HG03457 (cell line): ENCODE data around the gene SLC6A3.
"Not testable (repeated sequence)": the region's sequence is repeated elsewhere in the genome, so short reads cannot be mapped to it uniquely, and the experiment has no call there.

Experiments used
- ATAC-seq: cut with Tn5 transposase; IDR thresholded peaks from one replicate; pipeline ENCODE4 v1.9.1; 2021; ENCODE audit warnings: moderate number of reproducible peaks; ENCODE audit not compliant: unreplicated experiment

Gene SLC6A3

DNA sequence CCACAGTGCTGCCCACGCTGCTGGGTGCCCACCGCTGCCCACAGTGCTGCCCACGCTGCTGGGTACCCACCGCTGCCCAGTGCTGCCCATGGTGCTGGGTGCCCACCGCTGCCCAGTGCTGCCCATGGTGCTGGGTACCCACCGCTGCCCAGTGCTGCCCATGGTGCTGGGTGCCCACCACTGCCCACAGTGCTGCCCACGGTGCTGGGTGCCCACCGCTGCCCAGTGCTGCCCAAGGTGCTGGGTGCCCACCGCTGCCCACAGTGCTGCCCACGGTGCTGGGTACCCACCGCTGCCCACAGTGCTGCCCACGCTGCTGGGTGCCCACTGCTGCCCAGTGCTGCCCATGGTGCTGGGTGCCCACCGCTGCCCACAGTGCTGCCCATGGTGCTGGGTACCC lies 22.7 kb downstream of the SLC6A3 start:
- not testable (repeated sequence) for ATAC-seq

DNA sequence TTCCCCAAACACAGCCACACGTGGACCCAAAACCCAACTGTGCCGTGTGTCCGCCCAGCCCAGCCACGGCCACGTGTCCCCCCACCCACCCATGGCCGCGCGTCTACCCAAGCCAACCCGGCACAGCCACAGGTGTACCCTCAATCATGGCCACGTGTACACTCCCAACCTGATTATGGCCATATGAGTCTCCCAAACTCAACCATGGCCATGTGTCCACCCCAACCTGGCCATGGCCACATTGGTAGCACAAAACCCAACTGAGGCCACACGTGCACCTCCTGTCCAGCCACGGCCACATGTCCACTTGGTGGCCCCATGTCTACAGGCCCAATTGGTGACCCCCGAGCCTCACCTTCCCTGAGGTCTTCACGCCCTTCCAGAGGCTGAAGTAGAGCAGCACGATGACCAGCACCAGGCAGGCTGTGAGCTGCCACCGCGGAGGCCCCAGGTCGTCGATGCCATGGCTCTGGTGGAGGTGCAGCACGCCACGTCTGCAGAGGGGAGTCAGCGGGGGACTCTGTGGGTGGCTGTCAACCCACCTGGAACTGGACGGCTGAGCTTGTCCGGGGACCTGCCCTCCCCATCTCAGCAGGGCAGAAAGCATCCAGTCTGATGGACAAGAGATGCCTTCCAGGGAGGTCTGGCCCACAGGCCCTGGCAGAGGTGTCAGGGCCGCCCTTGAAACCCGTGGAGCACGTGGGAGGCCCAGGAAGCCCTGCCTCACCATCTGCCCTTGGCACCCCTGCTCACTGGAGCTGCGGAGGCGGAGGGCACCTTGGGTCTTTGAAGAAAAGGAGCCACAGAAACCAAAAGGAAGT lies 23.5 kb downstream of the SLC6A3 start:
- no peak for ATAC-seq

DNA sequence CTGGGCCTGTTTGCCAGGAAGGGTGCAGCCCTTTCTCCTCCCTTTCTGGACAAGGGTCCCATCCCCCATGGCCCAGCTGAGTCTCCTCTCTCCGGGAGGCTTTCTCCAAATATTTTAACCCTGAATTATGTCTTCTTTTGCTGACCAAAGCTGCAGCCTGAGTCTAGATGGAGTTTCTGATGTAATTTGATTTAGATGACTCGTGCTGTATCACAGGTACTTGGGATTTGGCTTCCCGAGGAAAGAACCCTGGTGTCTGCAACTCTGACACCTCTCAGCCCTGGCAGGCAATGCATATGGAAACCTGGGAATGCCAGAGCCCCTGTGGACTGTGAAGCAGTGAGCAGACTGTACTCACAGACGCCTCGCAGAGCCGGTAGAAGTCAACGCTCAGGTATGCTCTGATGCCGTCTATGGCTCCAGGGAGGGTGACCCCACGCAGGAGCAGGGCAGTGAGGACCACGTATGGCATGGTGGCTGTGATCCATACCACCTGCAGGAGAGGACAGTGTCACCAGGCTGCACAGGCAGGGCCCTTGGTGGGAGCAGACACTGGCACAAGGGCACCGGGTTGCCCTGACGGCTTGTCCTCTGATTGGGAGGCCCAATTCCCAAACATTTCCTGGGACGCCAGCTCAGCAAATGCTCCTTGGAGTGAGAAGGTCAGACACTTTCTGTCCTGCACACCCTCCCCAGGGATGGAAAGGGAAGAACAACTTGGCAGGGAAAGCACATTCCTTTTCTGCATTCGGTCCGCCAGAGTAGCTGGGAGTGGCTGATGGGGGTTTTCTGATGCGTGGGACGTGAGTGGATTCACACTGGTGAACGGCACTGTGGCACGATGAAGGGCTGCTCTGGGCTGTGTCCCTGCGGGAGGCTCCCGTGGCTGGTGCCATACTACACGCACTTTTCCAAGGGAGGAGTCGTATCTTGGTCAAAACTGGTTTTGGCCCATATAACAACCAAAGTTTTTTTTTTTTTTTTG lies 24.7 kb downstream of the SLC6A3 start:
- no peak for ATAC-seq

DNA sequence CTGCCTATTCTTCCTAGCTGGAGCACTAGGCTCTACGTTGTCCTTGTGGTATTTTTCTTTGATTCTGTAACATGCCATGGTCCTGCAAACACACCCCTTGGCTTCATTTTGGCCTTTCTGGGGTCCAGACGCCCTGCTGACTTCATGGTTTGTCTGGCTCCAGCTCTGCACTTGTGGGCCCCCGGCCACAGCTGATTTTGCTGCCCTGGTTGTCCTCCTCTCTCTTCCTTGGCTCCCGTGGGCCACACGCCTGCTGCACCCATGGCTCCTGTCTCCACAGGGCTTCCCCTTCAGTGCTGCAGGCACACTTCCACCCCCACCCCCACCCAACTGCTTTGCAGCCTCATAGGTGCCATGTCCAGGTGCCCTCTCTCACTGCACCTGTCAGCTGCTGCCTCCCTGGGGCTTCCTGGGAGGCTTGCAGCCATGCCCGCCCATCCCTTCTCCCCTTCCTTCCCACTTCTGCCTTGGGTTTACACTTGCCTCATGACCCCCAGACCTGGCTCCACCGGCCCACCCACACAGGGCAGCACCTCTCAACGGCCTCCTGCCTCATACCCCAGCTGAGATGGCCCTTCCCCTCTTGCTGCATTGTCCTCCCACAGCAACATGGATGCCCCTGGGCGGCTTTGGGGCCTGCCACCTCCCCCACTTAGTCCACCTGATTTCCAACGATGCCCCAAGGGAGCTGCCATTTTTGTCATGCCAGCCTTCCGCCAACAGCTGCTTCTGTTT lies 25.6 kb downstream of the SLC6A3 start:
- ATAC-seq = no peak

DNA sequence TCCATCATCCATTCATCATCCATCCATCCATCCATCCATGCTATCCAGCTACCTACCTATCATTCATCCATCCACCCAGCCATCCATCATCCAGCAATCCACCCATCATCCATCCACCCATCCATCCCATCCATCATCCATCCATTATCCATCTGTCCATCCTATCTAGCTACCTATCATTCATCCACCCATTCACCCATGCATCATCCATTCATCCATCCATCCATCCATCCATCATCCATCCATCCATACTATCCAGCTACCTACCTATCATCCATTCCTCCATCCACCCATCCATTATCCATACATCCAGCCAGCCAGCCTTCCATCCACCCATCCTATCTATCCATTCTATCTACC lies 26.3 kb downstream of the SLC6A3 start:
- no peak for ATAC-seq

DNA sequence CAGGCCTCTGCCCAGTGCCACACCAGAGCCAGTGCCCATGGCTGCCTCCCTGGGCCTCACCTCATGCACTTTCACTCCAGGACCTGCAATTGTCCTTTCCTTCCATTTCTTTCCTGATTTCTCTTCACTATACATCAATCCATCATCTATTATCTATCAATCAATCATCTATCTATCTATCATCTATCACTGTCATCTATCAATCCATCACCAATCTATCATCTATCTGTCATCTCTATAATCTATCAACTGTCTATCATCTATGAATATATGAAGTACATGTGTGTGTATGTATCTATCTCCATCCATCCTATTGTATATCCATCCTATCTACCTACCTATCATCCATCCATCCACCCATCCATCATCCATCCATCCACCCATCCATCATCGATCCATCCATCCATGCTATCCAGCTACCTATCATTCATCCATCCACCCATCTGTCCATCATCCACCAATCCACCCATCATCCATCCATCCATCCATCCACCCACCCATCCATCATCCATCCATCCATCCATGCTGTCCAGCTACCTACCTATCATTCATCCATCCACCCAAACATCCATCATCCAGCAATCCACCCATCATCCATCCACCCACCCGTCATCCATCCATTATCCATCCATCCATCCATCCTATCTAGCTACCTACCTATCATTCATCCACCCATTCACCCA lies 26.9 kb downstream of the SLC6A3 start:
- ATAC-seq = no peak

DNA sequence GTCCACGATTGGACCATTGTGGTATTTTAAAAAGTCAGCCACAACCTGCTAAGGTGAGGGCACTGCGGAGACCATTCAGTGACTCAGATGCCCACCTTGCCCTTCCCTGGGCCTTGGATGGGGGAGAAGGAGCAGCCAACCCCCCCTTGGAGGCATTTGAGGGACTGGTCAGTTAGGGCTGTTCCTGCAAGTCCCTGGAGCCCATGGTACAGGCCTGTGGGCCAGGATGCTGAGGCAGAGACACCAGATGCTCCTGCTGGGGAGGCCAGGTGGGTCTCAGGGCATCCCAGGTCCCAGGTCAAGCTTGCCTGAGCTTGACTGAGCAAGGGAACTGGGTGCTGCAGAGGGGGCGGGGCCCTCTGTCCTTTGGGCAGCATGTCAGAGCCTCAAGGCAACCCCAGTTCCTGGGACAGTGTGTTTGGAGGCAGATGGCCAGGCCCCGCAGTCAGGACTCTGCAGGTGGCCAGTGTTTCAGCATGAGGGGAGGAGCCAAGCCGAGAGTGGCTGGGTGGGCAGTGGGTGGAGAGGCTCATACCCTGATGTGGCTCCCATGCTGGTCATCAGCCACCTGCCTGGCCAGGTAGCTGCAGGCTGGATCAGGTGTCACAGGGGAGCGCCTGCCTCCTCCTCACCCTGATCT lies 27.5 kb downstream of the SLC6A3 start:
- no peak for ATAC-seq

DNA sequence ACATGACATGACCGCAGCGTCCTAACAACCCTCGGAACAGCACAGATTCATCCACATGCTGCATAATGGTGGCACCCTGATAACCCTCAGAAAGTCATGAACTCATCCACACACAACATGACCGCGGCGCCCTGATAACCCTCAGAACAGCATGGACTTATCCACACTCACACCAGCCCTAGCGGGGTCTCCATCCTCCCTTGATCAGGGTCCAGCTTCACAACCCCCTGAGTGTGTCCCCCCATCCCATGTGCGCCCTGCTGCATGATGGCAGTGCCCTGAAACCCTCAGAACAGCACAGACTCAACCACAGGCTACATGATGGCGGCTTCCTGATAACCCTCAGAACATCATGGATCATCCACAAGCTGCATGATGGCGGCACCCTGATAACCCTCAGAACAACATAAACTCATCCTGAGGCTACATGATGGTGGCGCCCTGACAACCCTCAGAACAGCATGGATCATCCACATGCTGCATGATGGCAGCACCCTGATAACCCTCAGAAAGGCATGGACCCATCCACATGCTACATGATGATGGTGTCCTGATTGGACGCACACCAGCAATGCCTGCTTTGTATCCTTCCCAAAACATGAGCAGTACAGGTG lies 28.3 kb downstream of the SLC6A3 start:
- no peak for ATAC-seq

DNA sequence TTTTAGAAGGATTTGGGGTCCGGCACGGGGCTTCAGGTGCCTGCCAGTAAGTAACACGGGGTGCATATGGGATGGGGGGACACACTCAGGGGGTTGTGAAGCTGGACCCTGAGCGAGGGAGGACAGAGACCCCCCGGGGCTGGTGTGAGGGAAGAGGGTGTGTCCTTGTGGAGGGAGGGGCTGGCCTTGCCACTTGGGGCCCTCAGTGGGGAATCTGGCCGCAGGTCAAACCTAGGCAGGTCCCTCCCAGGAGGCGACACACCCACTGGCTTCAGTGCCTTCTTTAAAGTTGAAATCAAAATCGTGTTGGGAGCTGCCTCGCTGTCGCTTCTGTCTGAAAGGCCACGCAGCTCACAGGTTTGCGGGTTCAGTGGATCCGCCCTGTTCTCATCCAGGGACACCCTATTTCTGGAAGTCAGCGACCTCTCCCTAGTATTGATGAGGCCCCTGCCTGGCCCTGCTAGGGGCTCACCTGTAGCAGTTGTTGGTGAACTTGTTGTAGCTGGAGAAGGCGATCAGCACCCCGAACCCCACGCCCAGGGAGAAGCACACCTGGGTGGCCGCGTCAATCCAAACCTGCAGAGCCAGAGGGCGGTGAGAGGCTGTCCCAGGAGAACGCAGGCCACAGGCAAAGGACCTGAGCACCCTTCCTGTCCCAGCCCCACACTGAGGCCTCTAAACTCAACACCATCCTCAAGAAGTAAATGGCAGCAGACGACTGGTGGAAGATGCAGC lies 29.4 kb downstream of the SLC6A3 start:
- ATAC-seq = no peak

DNA sequence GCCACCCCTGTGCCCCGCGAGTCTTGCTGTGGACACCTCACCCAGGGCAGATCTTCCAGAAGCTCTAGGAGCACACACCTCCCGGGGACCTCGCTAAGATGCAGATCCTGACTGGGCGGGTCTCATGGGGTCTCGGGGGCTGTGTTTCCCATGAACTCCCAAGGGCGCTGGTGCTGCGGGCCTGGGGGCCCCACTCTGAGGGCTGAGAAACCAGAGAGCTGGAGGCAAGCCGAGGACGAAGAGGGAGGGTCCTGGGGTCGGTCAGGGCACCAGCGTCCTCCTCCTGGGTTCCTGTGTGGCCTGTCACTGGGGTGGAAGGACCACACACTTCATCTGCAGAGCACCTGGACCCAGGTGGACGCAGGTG lies 30.2 kb downstream of the SLC6A3 start:
- no peak for ATAC-seq

DNA sequence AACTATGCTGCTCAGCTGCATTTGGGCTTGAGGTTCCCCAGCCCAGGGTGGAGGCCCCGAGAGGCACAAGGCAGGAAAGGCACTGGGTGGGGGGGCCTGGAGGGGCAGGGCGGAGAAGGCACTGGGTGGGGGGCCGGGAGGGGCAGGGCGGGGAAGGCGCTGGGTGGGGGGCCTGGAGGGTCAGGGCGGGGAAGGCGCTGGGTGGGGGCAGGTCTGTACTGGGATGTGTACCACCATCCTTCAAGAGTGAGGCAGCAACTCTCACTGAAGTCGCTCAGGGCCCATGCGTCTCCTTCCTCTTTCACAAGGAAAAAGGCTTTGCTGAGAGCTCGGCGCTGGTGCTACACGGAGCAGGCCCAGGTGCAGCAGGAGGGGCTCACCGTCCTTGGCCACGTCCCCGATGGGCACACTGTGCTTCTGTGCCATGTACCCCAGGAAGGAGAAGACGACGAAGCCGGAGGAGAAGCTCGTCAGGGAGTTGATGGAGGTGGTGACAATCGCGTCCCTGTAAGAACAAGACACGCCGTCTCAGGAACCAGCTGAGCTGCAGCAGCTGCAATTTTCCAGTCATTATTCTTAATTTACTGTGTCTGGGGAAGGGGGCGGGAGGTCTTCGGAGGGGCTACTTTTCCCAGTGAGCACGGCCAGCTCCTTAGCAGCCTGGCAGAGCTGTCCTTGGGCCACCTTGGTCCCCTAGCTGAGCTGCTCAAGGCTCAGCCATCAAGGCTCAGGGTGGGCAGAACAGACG lies 30.8 kb downstream of the SLC6A3 start:
- ATAC-seq = no peak

DNA sequence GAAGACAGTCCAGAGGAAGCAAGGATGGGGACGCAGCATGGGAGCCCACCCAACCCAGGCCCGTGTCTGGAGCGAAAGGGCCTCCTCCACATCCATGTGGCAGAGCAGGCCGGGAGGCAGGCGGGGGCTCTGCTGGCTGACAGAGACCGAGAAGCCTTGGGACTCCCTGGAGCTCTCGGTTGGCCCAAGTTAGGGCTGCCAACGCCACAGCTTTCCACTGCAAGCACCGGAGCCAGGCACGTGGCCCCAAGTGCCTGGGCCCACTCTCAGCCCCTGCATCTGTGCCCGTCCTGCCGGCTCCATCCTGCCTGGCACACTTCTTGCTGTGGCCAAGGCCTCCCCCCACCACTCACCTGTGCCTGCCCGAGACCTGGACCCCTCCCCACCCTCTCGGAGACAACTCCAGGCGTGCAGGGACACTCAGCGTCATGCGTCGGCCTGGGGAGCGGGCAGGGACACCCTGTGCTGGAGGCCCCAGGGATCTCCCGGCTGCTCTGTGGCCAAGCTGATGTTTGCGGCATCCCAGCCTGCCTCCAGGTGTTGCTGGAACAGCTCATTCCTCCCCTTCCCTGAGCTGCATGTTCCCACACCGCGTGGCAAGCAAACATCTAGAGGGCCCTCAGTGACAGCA lies 31.5 kb downstream of the SLC6A3 start:
- ATAC-seq = no peak

DNA sequence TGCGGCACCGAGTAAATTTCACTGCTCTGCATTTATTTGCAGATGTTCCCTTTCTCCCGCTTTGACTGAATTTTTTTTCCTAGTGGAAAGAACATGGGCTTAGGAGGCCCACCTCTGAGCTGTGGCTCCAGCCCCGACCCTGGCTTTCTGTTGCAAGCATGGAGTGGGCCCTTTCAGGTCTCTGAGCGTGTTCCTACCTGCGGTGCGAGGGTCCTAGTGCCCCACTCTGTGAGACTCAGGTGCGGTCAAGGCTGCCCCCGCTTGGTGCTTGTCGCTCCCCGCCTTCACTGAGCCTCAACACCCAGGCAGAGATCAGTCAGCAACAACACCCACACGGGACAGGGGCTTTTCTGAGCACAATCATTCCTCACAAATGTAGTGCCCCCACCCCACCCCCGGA lies 32.0 kb downstream of the SLC6A3 start:
- ATAC-seq = no peak

DNA sequence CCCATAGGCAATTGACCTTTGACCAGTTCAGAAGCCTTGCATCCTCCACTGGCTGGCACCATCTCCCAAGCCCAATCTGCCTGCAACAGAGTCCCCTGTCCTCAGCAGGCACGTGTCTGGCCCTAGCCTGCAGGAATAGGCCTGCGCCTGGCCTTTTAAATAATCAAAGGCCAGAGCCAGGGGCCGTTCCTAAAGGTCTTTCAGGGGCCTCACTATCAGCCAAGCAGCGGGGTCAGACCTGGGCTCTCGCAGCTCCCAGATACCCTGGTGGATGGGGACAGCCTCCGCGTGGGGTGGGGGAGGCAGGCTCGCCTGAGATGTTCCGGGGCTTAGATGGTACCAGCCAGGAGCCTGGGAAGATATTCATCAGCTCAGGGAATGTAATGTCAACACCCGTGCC lies 32.6 kb downstream of the SLC6A3 start:
- ATAC-seq = no peak

DNA sequence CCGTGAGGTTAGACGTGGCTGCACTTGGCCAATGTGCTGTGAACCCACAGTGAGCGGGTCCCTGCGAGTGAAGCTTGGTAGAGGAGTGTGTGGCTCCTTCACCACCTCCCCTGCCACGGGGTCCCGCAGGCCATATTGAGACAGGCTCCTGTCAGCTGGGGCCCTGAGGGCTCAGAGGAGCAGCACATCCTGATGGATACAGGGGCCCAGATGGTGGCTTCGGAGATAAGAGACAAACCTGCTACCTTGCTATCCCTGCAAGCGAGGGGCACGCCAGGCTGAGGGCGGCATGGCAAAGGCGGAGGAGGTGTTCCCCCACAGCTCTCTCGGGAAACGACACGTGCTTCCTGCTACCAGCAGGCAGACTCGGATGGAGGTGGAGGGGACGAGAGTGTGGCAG lies 33.1 kb downstream of the SLC6A3 start:
- ATAC-seq = no peak

DNA sequence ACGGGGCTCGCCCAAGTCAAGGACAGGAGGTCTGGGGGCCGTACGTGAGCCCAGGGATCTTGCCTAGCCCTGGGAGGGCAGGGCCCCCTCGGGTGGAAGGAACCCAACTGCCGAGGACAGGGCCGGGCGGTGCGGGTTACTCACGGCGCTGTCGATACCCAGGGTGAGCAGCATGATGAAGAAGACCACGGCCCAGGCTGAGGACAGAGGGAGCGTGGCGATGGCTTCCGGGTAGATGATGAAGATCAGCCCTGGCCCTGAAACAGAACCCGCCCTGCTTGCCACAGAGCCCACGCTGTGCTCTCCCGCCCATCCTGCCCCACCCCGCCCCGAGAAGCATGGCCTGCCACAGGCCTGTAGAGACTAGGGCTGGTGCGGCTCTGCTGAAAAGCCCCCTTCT lies 34.1 kb downstream of the SLC6A3 start:
- ATAC-seq = no peak

DNA sequence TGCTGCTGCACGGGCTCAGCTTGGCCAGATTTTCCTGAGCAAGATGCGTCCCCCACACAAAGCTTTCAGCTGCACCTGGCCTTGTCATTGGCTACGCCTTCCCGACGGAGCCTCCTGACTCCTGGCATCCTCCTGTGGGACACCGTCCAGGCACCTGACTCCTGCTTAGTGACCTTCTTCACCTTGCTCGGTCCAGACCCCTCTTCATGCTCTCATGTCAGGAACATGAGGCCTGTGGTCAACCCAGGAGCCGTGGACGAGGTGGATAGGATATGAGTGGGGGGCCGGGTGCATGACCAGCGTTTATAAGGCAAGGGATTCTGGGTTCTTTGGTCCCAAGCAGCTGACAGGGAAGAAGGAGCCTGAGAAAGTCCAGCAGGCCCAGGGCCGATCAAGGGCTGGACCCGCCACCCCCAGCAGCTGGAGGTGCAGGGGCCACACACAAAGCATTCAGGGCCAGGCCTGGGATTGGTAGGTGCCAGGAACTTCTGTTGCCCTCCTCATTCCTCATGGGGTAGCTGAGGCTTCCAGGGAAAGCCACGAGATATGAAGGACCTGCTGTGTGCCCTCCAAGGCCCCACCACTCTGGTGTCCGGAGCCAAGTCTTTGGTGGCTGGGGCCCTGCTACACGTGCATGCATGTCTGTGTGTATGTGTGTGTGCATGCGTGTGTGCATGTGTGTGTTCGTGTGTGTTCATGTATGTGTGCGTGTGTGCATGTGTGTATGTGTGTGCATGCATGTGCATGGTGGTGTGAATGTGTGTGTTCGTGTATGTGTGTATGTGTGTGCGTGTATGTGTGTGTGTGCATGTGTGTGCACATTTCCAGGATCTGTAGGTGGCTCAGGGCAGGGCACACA lies 34.9 kb downstream of the SLC6A3 start:
- no peak for ATAC-seq
